GM18520 (cell line): ENCODE results near the gene CDC123.
"Not testable (repeated sequence)": the region's sequence is repeated elsewhere in the genome, so short reads cannot be mapped to it uniquely, and the experiment has no call there.

Source experiments
- ATAC-seq: cut with Tn5 transposase; IDR thresholded peaks from one replicate; pipeline ENCODE4 v1.9.1; 2021; ENCODE audit not compliant: unreplicated experiment

CDC123 gene

DNA sequence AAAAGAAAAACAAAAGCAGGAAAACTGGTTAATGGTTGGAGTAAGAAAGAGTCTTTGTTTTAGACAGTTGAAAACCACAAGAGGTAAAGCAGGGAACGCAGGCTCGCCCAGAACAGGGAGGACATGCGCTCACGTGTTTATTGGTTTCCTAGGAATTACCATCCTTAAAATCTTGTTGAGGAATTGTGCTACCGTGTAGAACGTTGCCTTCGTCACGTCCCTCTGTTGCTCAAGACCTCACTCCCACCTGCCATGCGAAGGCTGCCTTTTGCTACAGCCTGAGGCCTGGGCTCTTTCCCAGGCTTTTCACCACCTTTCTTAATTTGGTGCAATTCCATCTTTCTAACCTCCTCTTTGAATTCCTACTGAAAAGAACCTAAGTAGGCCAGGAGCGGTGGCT, 91.8 kb downstream of the CDC123 start:
- ATAC-seq, result no peak

- ATAC-seq, result not testable (repeated sequence)
Measured at GRCh38 chr10:12297784-12298183, 101.8 kb downstream of the CDC123 start.

DNA sequence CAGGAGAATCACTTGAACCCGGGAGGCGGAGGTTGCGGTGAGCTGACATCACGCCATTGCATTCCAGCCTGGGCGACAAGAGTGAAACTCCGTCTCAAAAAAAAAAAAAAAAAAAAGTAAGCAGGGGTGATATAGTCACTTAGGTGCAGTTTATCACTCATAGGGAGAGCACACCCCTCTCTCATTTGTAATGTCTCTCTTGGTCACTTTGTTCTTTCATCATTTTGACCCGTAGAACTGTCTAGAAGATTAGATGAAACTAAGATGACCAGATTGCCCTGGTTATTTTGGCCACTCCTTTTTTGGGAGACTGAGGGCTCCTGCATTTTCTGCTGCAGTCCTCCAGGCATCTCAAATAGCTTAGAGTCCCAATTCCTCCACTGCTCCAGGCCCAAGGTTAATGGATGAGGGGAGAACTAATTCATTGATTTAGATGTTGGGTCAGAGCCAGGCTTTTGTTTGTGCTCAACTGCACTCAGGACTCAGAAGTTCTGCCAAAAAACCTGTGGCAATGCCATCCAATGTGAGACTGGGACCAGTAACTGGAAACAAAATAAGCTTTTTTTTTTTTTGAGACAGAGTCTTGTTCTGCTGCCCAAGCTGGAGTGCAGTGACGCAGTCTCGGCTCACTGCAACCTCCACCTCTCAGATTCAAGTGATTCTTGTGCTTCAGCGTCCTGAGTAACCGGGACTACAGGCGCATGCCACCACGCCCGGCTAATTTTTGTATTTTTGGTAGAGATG, 103.4 kb downstream of the CDC123 start:
- ATAC-seq, result no peak
